Endothelial cell (in vitro differentiated cells): ENCODE measurements around the gene PHAF1. TPM values are rescaled to one million over a fixed set of nuclear protein-coding genes. Genes with fewer than 3 reads are reported as not detected.

Experiments used
- DNase-seq: peaks from one replicate; pipeline ENCODE4 v3.0.0; 2021; ENCODE audit warnings: low spot score
- H3K27ac Mint-ChIP-seq: one replicate; pipeline ENCODE4 v1.8.0; 2021; ENCODE audit warnings: mixed read lengths, inconsistent platforms; ENCODE audit not compliant: unreplicated experiment
- H3K27me3 Mint-ChIP-seq: one replicate; pipeline ENCODE4 v1.8.0; 2021; ENCODE audit warnings: mild to moderate bottlenecking, moderate library complexity, mixed read lengths, inconsistent platforms; ENCODE audit not compliant: unreplicated experiment
- H3K36me3 Mint-ChIP-seq: one replicate; pipeline ENCODE4 v1.8.0; 2021; ENCODE audit warnings: mild to moderate bottlenecking, low read depth, mixed read lengths, inconsistent platforms; ENCODE audit not compliant: unreplicated experiment
- H3K4me1 Mint-ChIP-seq: one replicate; pipeline ENCODE4 v1.8.0; 2021; ENCODE audit warnings: mild to moderate bottlenecking, mixed read lengths, inconsistent platforms; ENCODE audit not compliant: unreplicated experiment
- H3K4me3 Mint-ChIP-seq: one replicate; pipeline ENCODE4 v1.8.0; 2021; ENCODE audit warnings: mild to moderate bottlenecking, mixed read lengths, inconsistent platforms; ENCODE audit not compliant: unreplicated experiment
- H3K9me3 Mint-ChIP-seq: one replicate; pipeline ENCODE4 v1.8.0; 2021; ENCODE audit warnings: mixed read lengths, inconsistent platforms; ENCODE audit not compliant: unreplicated experiment
- CTCF ChIP-seq: fragments of 200-600 bp; sonication (generic); IDR thresholded peaks from one replicate; pipeline ENCODE4 v1.5.0; 2021; ENCODE audit warnings: antibody characterized with exemption; ENCODE audit not compliant: unreplicated experiment
- total RNA-seq: library from RNA; stranded (reverse); fragmentation: NEBNext Ultra II Directional; extraction: Animal tissue kit (Norgen Biotek cat#: 25700); gene quantifications from one replicate; pipeline ENCODE4 v1.2.1, GENCODE V29; 2021; ENCODE audit not compliant: unreplicated experiment

The PHAF1 gene
- total RNA-seq, 1 donor from 2014 or later = 17.7 TPM

- Mint-ChIP-seq H3K9me3 (no peaks in the 10 kb centered on the region), H3K4me3 (peak overlapping the region; percentile 28)
Observed at GRCh38 chr16:67177743-67178699, 68.3 kb downstream of the PHAF1 start.

GRCh38 chr16:67179421-67180080 lies 69.8 kb downstream of the PHAF1 start:
- no peak for DNase-seq
- no peak for TF ChIP-seq CTCF
- H3K9me3 Mint-ChIP-seq = no peaks in the 10 kb centered on the region
- peaks cover 4% of the 10 kb centered on the region for H3K4me1 Mint-ChIP-seq
- peaks cover 20% of the 10 kb centered on the region for H3K27me3 Mint-ChIP-seq
- no peak overlapping the region for H3K27ac Mint-ChIP-seq
- no peak overlapping the region for H3K4me3 Mint-ChIP-seq
- peaks cover 20% of the 10 kb centered on the region for H3K36me3 Mint-ChIP-seq

More at GRCh38 chr16:67177743-67178699, 68.3 kb downstream of the PHAF1 start:
- Mint-ChIP-seq H3K36me3 (peaks cover 20% of the 10 kb centered on the region), H3K4me1 (peaks cover 14% of the 10 kb centered on the region), H3K27ac (peak overlapping the region; percentile 13), H3K27me3 (peaks cover 29% of the 10 kb centered on the region)
- no peak for DNase-seq
- no peak for TF ChIP-seq CTCF

GRCh38 chr16:67180166-67180565 lies 70.4 kb downstream of the PHAF1 start:
- no peak for TF ChIP-seq CTCF
- Mint-ChIP-seq H3K9me3 (no peaks in the 10 kb centered on the region), H3K27me3 (peaks cover 19% of the 10 kb centered on the region), H3K27ac (no peak overlapping the region), H3K4me3 (no peak overlapping the region), H3K4me1 (peaks cover 6% of the 10 kb centered on the region), H3K36me3 (peaks cover 21% of the 10 kb centered on the region)
- no peak for DNase-seq

- no peak for TF ChIP-seq CTCF
- no peaks in the 10 kb centered on the region for H3K9me3 Mint-ChIP-seq
- no peak for DNase-seq
- H3K36me3 Mint-ChIP-seq = peaks cover 22% of the 10 kb centered on the region
- H3K27ac Mint-ChIP-seq = no peak overlapping the region
- peaks cover 16% of the 10 kb centered on the region for H3K27me3 Mint-ChIP-seq
- H3K4me1 Mint-ChIP-seq = peaks cover 16% of the 10 kb centered on the region
- H3K4me3 Mint-ChIP-seq = no peak overlapping the region
Observed at GRCh38 chr16:67181346-67181745, 71.6 kb downstream of the PHAF1 start.
